HG02571 (cell line): ENCODE data around the gene PGRMC2.

Experiments used
- ATAC-seq: cut with Tn5 transposase; IDR thresholded peaks from one replicate; pipeline ENCODE4 v1.9.1; 2021; ENCODE audit warnings: mild to moderate bottlenecking, moderate library complexity; ENCODE audit not compliant: unreplicated experiment

The PGRMC2 gene

GRCh38 chr4:128225148-128225547 is 62.5 kb downstream of the PGRMC2 start:
- ATAC-seq, result no peak

GRCh38 chr4:128221586-128221985 is 66.0 kb downstream of the PGRMC2 start:
- ATAC-seq, result no peak

GRCh38 chr4:128220286-128221235 is 67.1 kb downstream of the PGRMC2 start:
- ATAC-seq, result no peak
